T-helper 2 cell treated with Interferon-gamma antibody and Interleukin-4, amounts not matched to agents 5 μg/mL and 100 μg/mL, for 36 hours (primary cell): ENCODE measurements around the gene IL36B.

Experiments used
- DNase-seq: peaks from one replicate; pipeline ENCODE4 v3.0.0; 2021; ENCODE audit warnings: low spot score
- H3K27ac Mint-ChIP-seq: one replicate; pipeline ENCODE4 v1.8.0; 2021; ENCODE audit warnings: mild to moderate bottlenecking, mixed read lengths
- H3K27me3 Mint-ChIP-seq: one replicate; pipeline ENCODE4 v1.8.0; 2021; ENCODE audit warnings: low read depth, mixed read lengths
- H3K36me3 Mint-ChIP-seq: one replicate; pipeline ENCODE4 v1.8.0; 2021; ENCODE audit warnings: low read depth, mixed read lengths
- H3K4me1 Mint-ChIP-seq: one replicate; pipeline ENCODE4 v1.8.0; 2021; ENCODE audit warnings: low read depth, mixed read lengths
- H3K4me3 Mint-ChIP-seq: one replicate; pipeline ENCODE4 v1.8.0; 2022; ENCODE audit warnings: mild to moderate bottlenecking, moderate library complexity, mixed read lengths
- H3K9me3 Mint-ChIP-seq: one replicate; pipeline ENCODE4 v1.8.0; 2021; ENCODE audit warnings: mixed read lengths

IL36B gene

DNA sequence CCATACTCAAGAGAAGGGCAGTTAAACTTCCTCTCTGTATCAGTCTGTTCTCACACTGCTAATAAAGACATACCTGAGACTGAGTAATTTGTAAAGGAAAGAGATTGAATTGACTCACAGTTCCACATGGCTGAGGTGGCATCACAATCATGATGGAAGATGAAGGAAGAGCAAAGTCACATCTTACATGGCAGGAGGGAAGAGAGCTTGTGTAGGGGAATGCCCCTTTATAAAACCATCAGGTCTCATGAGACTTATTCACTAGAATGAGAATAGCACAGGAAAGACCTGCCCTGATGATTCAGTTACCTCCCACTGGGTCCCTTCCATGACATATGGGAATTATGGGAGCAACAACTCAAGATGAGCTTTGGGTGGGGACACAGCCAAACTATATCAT, 1.4 kb upstream of the IL36B start:
- Mint-ChIP-seq H3K27me3 (peaks cover 4% of the 10 kb centered on the region), H3K36me3 (no peaks in the 10 kb centered on the region), H3K4me3 (no peak overlapping the region), H3K9me3 (peaks cover 27% of the 10 kb centered on the region), H3K4me1 (no peaks in the 10 kb centered on the region), H3K27ac (no peak overlapping the region)
- no peak for DNase-seq

DNA sequence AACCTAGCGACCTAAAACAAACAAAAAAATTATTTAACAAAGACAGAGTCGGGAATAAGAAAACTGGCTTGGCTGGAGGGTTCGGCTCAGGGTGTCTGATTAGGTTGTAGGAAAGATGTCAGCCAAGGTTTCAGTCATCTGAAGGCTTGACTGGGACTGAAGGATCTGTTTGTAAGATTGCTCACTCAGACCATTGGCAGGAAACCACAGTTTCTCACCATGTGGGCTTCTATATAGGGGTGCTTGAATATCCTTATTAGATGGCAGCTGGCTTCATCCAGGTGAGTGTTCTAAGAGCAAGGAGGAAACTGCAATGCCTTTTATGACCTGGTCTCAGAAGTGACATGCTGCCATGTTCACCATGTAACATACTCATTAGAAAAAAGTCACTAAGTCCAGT, 999 bp upstream of the IL36B start:
- no peak for DNase-seq
- no peak overlapping the region for H3K4me3 Mint-ChIP-seq
- no peak overlapping the region for H3K27ac Mint-ChIP-seq
- no peaks in the 10 kb centered on the region for H3K36me3 Mint-ChIP-seq
- H3K27me3 Mint-ChIP-seq = peaks cover 4% of the 10 kb centered on the region
- H3K4me1 Mint-ChIP-seq = no peaks in the 10 kb centered on the region
- H3K9me3 Mint-ChIP-seq = peaks cover 27% of the 10 kb centered on the region

GRCh38 chr2:113050921-113051895, 1.5 kb downstream of the IL36B start:
- H3K27me3 Mint-ChIP-seq = peaks cover 12% of the 10 kb centered on the region
- peaks cover 24% of the 10 kb centered on the region for H3K9me3 Mint-ChIP-seq
- no peaks in the 10 kb centered on the region for H3K36me3 Mint-ChIP-seq
- no peaks in the 10 kb centered on the region for H3K4me1 Mint-ChIP-seq
- H3K4me3 Mint-ChIP-seq = no peak overlapping the region
- no peak for DNase-seq
- H3K27ac Mint-ChIP-seq = no peak overlapping the region

DNA sequence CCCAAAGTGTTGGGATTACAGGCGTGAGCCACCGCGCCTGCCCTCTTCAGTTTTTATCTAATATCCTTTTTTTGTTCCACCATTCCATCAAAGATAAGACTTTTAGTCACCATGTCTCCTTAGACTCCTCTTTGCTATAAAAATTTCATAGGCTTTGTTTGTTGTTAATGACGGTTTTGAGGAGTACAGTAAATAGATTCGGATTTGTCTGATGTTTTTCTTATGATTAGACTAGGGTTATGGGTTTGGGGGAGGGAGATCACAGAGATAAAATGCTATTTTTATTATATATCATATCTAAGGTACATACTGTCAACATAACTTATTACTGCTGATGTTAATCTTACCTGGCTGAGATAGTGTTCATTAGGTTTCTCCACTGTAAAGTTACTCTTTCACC, 6.2 kb downstream of the IL36B start:
- H3K27me3 Mint-ChIP-seq = peaks cover 37% of the 10 kb centered on the region
- DNase-seq = no peak
- H3K4me3 Mint-ChIP-seq = no peak overlapping the region
- no peaks in the 10 kb centered on the region for H3K4me1 Mint-ChIP-seq
- no peaks in the 10 kb centered on the region for H3K36me3 Mint-ChIP-seq
- no peaks in the 10 kb centered on the region for H3K9me3 Mint-ChIP-seq
- no peak overlapping the region for H3K27ac Mint-ChIP-seq

- H3K4me3 Mint-ChIP-seq = no peak overlapping the region
- H3K36me3 Mint-ChIP-seq = no peaks in the 10 kb centered on the region
- no peak for DNase-seq
- no peaks in the 10 kb centered on the region for H3K9me3 Mint-ChIP-seq
- peaks cover 42% of the 10 kb centered on the region for H3K27me3 Mint-ChIP-seq
- H3K4me1 Mint-ChIP-seq = peaks cover 2% of the 10 kb centered on the region
- H3K27ac Mint-ChIP-seq = no peak overlapping the region
These were observed 10.8 kb downstream of the IL36B start for GRCh38 chr2:113041871-113042270.

GRCh38 chr2:113039719-113040118, 12.9 kb downstream of the IL36B start:
- DNase-seq = no peak
- H3K36me3 Mint-ChIP-seq = no peaks in the 10 kb centered on the region
- H3K27ac Mint-ChIP-seq = no peak overlapping the region
- H3K4me3 Mint-ChIP-seq = no peak overlapping the region
- no peaks in the 10 kb centered on the region for H3K9me3 Mint-ChIP-seq
- H3K27me3 Mint-ChIP-seq = peaks cover 39% of the 10 kb centered on the region
- peaks cover 2% of the 10 kb centered on the region for H3K4me1 Mint-ChIP-seq

DNA sequence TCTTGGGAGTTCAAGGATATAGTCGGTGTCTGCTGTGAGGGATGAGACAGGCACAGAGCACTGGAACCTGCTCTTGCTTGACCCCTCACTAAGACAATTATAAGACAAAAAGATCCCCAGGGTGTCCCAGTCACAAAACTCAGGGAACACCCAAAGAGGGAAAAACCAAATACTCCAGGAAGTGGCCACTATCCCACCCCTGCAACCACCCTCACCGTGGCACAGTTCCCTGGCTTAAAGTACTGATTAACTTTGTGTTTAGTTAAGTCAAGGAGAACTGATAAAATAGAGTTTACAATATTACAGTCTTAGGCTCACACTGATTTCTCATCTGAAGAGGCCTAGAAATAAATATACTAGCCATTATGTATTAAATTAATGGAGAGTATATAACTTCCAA, 13.5 kb downstream of the IL36B start:
- H3K27me3 Mint-ChIP-seq = peaks cover 37% of the 10 kb centered on the region
- no peaks in the 10 kb centered on the region for H3K36me3 Mint-ChIP-seq
- no peak overlapping the region for H3K27ac Mint-ChIP-seq
- H3K9me3 Mint-ChIP-seq = no peaks in the 10 kb centered on the region
- H3K4me1 Mint-ChIP-seq = peaks cover 2% of the 10 kb centered on the region
- DNase-seq = no peak
- H3K4me3 Mint-ChIP-seq = no peak overlapping the region

DNA sequence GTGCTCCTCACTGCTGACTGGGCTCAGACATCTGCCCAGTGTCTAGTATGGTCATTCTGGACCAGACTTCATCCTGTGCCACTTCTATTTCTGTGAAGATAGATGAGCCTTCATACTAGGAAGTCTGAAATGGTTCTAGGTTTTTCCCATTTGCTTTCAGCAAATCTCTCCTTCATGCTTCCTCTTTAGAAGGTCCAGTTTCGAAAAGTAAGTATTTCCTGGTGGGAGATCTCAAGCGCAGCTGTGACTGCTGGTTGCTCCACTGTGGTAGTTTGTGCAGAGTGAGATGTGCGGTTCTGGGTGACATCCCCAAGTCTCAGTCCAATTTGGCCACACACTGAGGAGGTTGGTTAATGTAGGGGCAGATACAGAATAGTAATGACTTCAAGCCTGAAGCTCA, 14.4 kb downstream of the IL36B start:
- no peaks in the 10 kb centered on the region for H3K9me3 Mint-ChIP-seq
- no peak for DNase-seq
- no peak overlapping the region for H3K27ac Mint-ChIP-seq
- no peak overlapping the region for H3K4me3 Mint-ChIP-seq
- peaks cover 2% of the 10 kb centered on the region for H3K4me1 Mint-ChIP-seq
- H3K27me3 Mint-ChIP-seq = peaks cover 33% of the 10 kb centered on the region
- no peaks in the 10 kb centered on the region for H3K36me3 Mint-ChIP-seq

- H3K27me3 Mint-ChIP-seq = peaks cover 23% of the 10 kb centered on the region
- H3K36me3 Mint-ChIP-seq = no peaks in the 10 kb centered on the region
- H3K9me3 Mint-ChIP-seq = no peaks in the 10 kb centered on the region
- H3K4me1 Mint-ChIP-seq = peaks cover 2% of the 10 kb centered on the region
- H3K27ac Mint-ChIP-seq = no peak overlapping the region
- no peak for DNase-seq
- no peak overlapping the region for H3K4me3 Mint-ChIP-seq
These were observed 15.9 kb downstream of the IL36B start for GRCh38 chr2:113036763-113037162.

GRCh38 chr2:113034016-113034415, 18.7 kb downstream of the IL36B start:
- Mint-ChIP-seq H3K36me3 (no peaks in the 10 kb centered on the region), H3K4me3 (no peak overlapping the region), H3K4me1 (no peaks in the 10 kb centered on the region), H3K27me3 (peaks cover 27% of the 10 kb centered on the region), H3K9me3 (no peaks in the 10 kb centered on the region), H3K27ac (no peak overlapping the region)
- DNase-seq = no peak

DNA sequence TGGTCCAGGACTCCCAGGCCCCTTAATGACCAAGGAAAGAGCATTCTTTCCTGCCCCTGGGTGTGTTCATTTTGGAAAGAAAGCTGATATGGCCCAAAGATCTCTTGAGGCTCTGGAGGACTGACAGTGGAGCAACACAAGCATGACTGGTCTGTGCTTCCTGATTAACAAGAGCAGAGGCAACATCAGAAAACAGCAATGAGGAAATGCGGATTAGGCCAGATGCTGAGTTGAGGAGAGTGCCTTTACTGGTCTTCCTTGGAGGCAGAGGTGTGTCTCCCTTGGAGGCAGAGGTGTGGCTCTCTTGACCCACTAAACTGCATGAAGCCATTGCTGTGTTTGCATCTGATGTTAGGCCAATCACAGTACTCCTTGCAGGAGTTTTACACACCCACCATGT, 19.9 kb downstream of the IL36B start:
- no peak for DNase-seq
- Mint-ChIP-seq H3K4me1 (no peaks in the 10 kb centered on the region), H3K4me3 (no peak overlapping the region), H3K27ac (no peak overlapping the region), H3K36me3 (no peaks in the 10 kb centered on the region), H3K27me3 (peaks cover 29% of the 10 kb centered on the region), H3K9me3 (no peaks in the 10 kb centered on the region)

GRCh38 chr2:113028112-113028511, 24.6 kb downstream of the IL36B start:
- Mint-ChIP-seq H3K4me3 (no peak overlapping the region), H3K27me3 (peaks cover 48% of the 10 kb centered on the region), H3K9me3 (no peaks in the 10 kb centered on the region), H3K4me1 (no peaks in the 10 kb centered on the region), H3K36me3 (no peaks in the 10 kb centered on the region), H3K27ac (no peak overlapping the region)
- no peak for DNase-seq

DNA sequence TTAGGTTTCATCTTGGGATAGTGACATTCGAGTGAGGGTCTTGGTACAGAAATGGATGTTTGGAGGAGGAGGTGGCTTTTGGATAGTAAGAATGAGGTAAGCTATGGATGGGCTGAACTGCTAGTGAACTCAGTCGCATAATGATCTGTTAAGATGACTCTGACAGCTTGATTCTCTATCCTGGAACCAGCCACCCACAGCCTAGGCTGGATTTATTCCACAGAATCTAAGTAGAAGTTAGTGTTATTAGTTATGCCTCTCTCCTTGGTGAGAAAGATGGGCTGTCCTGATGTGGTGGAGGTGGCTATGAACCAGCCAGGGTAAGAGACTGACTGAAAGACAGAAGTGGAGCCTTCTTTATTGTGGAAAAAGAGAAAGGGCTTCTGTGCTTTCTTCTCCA, 25.0 kb downstream of the IL36B start:
- H3K27ac Mint-ChIP-seq = no peak overlapping the region
- DNase-seq = no peak
- peaks cover 48% of the 10 kb centered on the region for H3K27me3 Mint-ChIP-seq

DNA sequence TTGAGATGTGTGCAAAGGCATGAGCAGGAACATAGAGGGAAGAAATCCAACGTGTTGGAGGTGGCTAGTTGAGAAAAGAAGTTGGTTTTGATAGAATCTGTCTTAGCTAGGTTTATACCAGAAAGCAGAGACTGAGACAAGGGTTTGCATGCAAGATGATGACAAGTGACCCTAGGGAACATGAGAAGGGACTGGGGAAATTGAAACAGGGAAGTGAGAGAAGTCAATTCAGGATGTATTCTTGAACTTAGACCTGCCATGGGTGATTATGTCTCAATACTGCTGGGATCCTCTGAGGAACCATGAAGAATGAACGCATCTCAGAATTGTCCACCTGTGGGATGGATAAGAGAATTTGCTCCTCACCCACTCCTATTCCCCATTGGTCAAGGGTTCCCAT, 26.9 kb downstream of the IL36B start:
- no peak for DNase-seq

More for the DNA sequence above, 25.0 kb downstream of the IL36B start:
- Mint-ChIP-seq H3K4me1 (no peaks in the 10 kb centered on the region), H3K4me3 (no peak overlapping the region), H3K36me3 (no peaks in the 10 kb centered on the region), H3K9me3 (no peaks in the 10 kb centered on the region)

GRCh38 chr2:113024764-113025163, 27.9 kb downstream of the IL36B start:
- no peaks in the 10 kb centered on the region for H3K36me3 Mint-ChIP-seq
- no peak overlapping the region for H3K4me3 Mint-ChIP-seq
- H3K27me3 Mint-ChIP-seq = peaks cover 51% of the 10 kb centered on the region
- H3K9me3 Mint-ChIP-seq = no peaks in the 10 kb centered on the region
- DNase-seq = no peak
- no peaks in the 10 kb centered on the region for H3K4me1 Mint-ChIP-seq
- H3K27ac Mint-ChIP-seq = no peak overlapping the region

More for the DNA sequence above, 26.9 kb downstream of the IL36B start:
- Mint-ChIP-seq H3K4me3 (no peak overlapping the region), H3K36me3 (no peaks in the 10 kb centered on the region), H3K9me3 (no peaks in the 10 kb centered on the region), H3K27ac (no peak overlapping the region), H3K4me1 (no peaks in the 10 kb centered on the region), H3K27me3 (peaks cover 56% of the 10 kb centered on the region)
